H1 (cell line): ENCODE results near the gene TRAPPC12. TPM values are rescaled to one million over a fixed set of nuclear protein-coding genes. Genes with fewer than 3 reads are reported as not detected.

Source experiments
- CTCF ChIA-PET: fragments of 300-600 bp; sonication (Branson Sonifier 250); formaldehyde crosslinking; loops from one replicate; lab custom pipeline; 2021; ENCODE audit not compliant: partially characterized antibody; lab: Charles Lee
- POLR2A ChIA-PET: fragments of 300-600 bp; sonication (Branson Sonifier 250); formaldehyde crosslinking; loops from one replicate; lab custom pipeline; 2021; ENCODE audit warnings: inconsistent platforms; ENCODE audit not compliant: partially characterized antibody; lab: Charles Lee
- DNase-seq, 2 experiments: peaks; one replicate each; pipeline versions ENCODE4 v3.0.0 to v3.0.0-alpha.2; 2010 to 2022; ENCODE audit warnings: low spot score in 2 of 2, low read depth in 1 of 2, mixed read lengths in 1 of 2
- FAIRE-seq: peaks from 2 replicates; lab custom pipeline; 2011; peaks lifted over from hg19 to GRCh38; lab: Jason Lieb, UNC
- H2AFZ ChIP-seq: 2 replicates; pipeline ENCODE4 v1.8.1; 2012; ENCODE audit warnings: low read length, inconsistent platforms
- H2AK5ac ChIP-seq: 2 replicates; pipeline ENCODE4 v1.6.1; 2013; ENCODE audit warnings: low read depth, low read length
- H2BK120ac ChIP-seq: replicated peaks from 2 replicates; pipeline ENCODE3; 2013; ENCODE audit warnings: low read depth, low read length, inconsistent platforms
- H2BK12ac ChIP-seq: 2 replicates; pipeline ENCODE4 v1.6.1; 2013; ENCODE audit warnings: low read depth, low read length
- H2BK15ac ChIP-seq: 2 replicates; pipeline ENCODE4 v1.6.1; 2013; ENCODE audit warnings: low read length
- H2BK20ac ChIP-seq: 2 replicates; pipeline ENCODE4 v1.6.1; 2013; ENCODE audit warnings: low read length
- H2BK5ac ChIP-seq: 2 replicates; pipeline ENCODE4 v1.6.1; 2013; ENCODE audit warnings: low read depth, low read length
- H3K14ac ChIP-seq: 2 replicates; pipeline ENCODE4 v1.6.1; 2013; ENCODE audit warnings: inconsistent platforms; ENCODE audit not compliant: insufficient read length
- H3K18ac ChIP-seq: 2 replicates; pipeline ENCODE4 v1.6.1; 2013; ENCODE audit warnings: low read length; ENCODE audit errors: extremely low read depth
- H3K23ac ChIP-seq: 2 replicates; pipeline ENCODE4 v1.6.1; 2013; ENCODE audit warnings: inconsistent platforms; ENCODE audit not compliant: insufficient read length
- H3K23me2 ChIP-seq: 2 replicates; pipeline ENCODE4 v1.6.1; 2013; ENCODE audit warnings: low read depth, low read length
- H3K27ac ChIP-seq: 2 replicates; pipeline ENCODE4 v1.6.1; 2011; ENCODE audit warnings: low read depth, low read length, inconsistent platforms
- H3K27me3 ChIP-seq, 4 experiments: replicated peaks in 1 of 4; 1 replicate in 1 of 4; 2 replicates in 3 of 4; pipeline versions ENCODE4 v1.6.1 to v1.8.1; 2011 to 2013; ENCODE audit warnings: low read length in 3 of 4, mild to moderate bottlenecking in 3 of 4, inconsistent platforms in 2 of 4, mixed read lengths in 2 of 4, moderate library complexity in 1 of 4; ENCODE audit not compliant: control insufficient read depth in 3 of 4, insufficient read depth in 3 of 4; ENCODE audit errors: extremely low read depth in 1 of 4
- H3K36me3 ChIP-seq, 4 experiments: 2 replicates each; pipeline versions ENCODE4 v1.6.1 to v1.8.1; 2011 to 2013; ENCODE audit warnings: mild to moderate bottlenecking in 4 of 4, low read length in 3 of 4, moderate library complexity in 2 of 4, control low read depth in 1 of 4, inconsistent platforms in 1 of 4; ENCODE audit not compliant: insufficient read depth in 4 of 4, control insufficient read depth in 2 of 4
- H3K4ac ChIP-seq: replicated peaks from 2 replicates; pipeline ENCODE3; 2013; ENCODE audit warnings: low read length, low read depth, mixed read lengths, inconsistent platforms; ENCODE audit not compliant: insufficient read length
- H3K4me1 ChIP-seq, 4 experiments: replicated peaks in 1 of 4; 1 replicate in 1 of 4; 2 replicates in 3 of 4; pipeline versions ENCODE4 v1.6.1 to v1.8.1; 2011 to 2013; ENCODE audit warnings: low read length in 3 of 4, inconsistent platforms in 2 of 4, mixed read lengths in 1 of 4; ENCODE audit not compliant: insufficient read depth in 4 of 4, control insufficient read depth in 3 of 4
- H3K4me2 ChIP-seq, 2 experiments: 2 replicates each; pipeline versions ENCODE4 v1.6.1 to v1.8.1; 2011 to 2013; ENCODE audit warnings: low read depth in 2 of 2, low read length in 2 of 2, control low read depth in 1 of 2, inconsistent platforms in 1 of 2, mild to moderate bottlenecking in 1 of 2; ENCODE audit not compliant: insufficient read depth in 1 of 2
- H3K4me3 ChIP-seq, 4 experiments: fragments of 200-600, 300-600 bp in 1 of 4; sonication (generic), shearing (Covaris generic), sonication (Bioruptor Twin) in 1 of 4; 2 replicates each; pipeline versions ENCODE4 v1.5.1 to v1.8.1; 2011 to 2016; ENCODE audit warnings: low read length in 4 of 4, low read depth in 3 of 4, control low read depth in 2 of 4, inconsistent platforms in 2 of 4, mild to moderate bottlenecking in 2 of 4, mixed read lengths in 1 of 4, moderate library complexity in 1 of 4; ENCODE audit not compliant: insufficient read depth in 2 of 4; ENCODE audit errors: extremely low read depth in 1 of 4
- H3K56ac ChIP-seq: replicated peaks from 2 replicates; pipeline ENCODE3; 2013; ENCODE audit warnings: low read depth, mild to moderate bottlenecking, mixed read lengths, low read length, inconsistent platforms; ENCODE audit not compliant: insufficient read length
- H3K79me1 ChIP-seq: 2 replicates; pipeline ENCODE4 v1.6.1; 2013; ENCODE audit warnings: low read depth, low read length, control low read depth
- H3K79me2 ChIP-seq, 2 experiments: 2 replicates each; pipeline versions ENCODE4 v1.6.1 to v1.8.1; 2012 to 2013; ENCODE audit warnings: low read length in 2 of 2, mild to moderate bottlenecking in 2 of 2, inconsistent platforms in 1 of 2; ENCODE audit not compliant: insufficient read depth in 2 of 2, control insufficient read depth in 1 of 2
- H3K9ac ChIP-seq, 4 experiments: replicated peaks in 1 of 4; 1 replicate in 1 of 4; 2 replicates in 3 of 4; pipeline versions ENCODE4 v1.6.1 to v1.8.1; 2011 to 2013; ENCODE audit warnings: low read depth in 3 of 4, low read length in 3 of 4, control low read depth in 2 of 4, mild to moderate bottlenecking in 2 of 4, moderate library complexity in 2 of 4, inconsistent platforms in 1 of 4; ENCODE audit errors: extremely low read depth in 1 of 4
- H3K9me3 ChIP-seq, 2 experiments: 2 replicates each; pipeline versions ENCODE4 v1.6.1 to v1.8.1; 2012 to 2013; ENCODE audit warnings: mild to moderate bottlenecking in 2 of 2, moderate library complexity in 2 of 2, control low read depth in 1 of 2, inconsistent platforms in 1 of 2, low read depth in 1 of 2, low read length in 1 of 2, mixed read lengths in 1 of 2; ENCODE audit not compliant: insufficient read depth in 2 of 2
- H4K20me1 ChIP-seq, 2 experiments: replicated peaks in 1 of 2; 2 replicates each; pipeline versions ENCODE3 to v1.8.1; 2011 to 2013; ENCODE audit warnings: inconsistent platforms in 2 of 2, low read length in 2 of 2, mild to moderate bottlenecking in 1 of 2; ENCODE audit not compliant: insufficient read depth in 2 of 2, control insufficient read depth in 1 of 2
- H4K5ac ChIP-seq: 2 replicates; pipeline ENCODE4 v1.6.1; 2013; ENCODE audit warnings: low read length, low read depth, mixed read lengths, inconsistent platforms; ENCODE audit not compliant: insufficient read length
- H4K8ac ChIP-seq: 2 replicates; pipeline ENCODE4 v1.8.0; 2013; ENCODE audit warnings: mild to moderate bottlenecking, moderate library complexity, low read length, inconsistent platforms; ENCODE audit not compliant: insufficient read depth; ENCODE audit errors: extremely low read depth
- H4K91ac ChIP-seq: replicated peaks from 2 replicates; pipeline ENCODE3; 2013; ENCODE audit warnings: low read length, mixed read lengths, inconsistent platforms; ENCODE audit not compliant: insufficient read length
- ATF2 ChIP-seq: IDR thresholded peaks from 2 replicates; pipeline ENCODE4 v1.6.1; 2012; ENCODE audit warnings: low read length, inconsistent platforms
- CEBPB ChIP-seq: IDR thresholded peaks from 2 replicates; pipeline ENCODE4 v1.6.1; 2012; ENCODE audit warnings: low read depth, low read length
- EP300 ChIP-seq, 2 experiments: IDR thresholded peaks; 1 replicate in 1 of 2; 2 replicates in 1 of 2; pipeline ENCODE4 v1.6.1; 2011 to 2012; ENCODE audit warnings: low read depth in 2 of 2, low read length in 2 of 2, mild to moderate bottlenecking in 2 of 2, borderline replicate concordance in 1 of 2, inconsistent platforms in 1 of 2, moderate library complexity in 1 of 2
- POU5F1 ChIP-seq: IDR thresholded peaks from 2 replicates; pipeline ENCODE4 v1.6.1; 2011; ENCODE audit warnings: low read depth, mild to moderate bottlenecking, low read length, moderate library complexity
- WGBS, 2 experiments: shearing (Covaris generic) in 1 of 2; methylation state at CpG; one replicate each; pipeline versions ENCODE4 v1.1.6 to v1.1.7; 2013 to 2015; ENCODE audit warnings: low lambda C conversion rate in 2 of 2, mixed read lengths in 2 of 2, inconsistent platforms in 1 of 2, low coverage in 1 of 2, missing lambda C conversion rate in 1 of 2; ENCODE audit not compliant: insufficient replicate concordance in 2 of 2, insufficient coverage in 1 of 2, insufficient read length in 1 of 2; ENCODE audit errors: extremely low coverage in 1 of 2, missing lambda C conversion rate in 1 of 2; 5-methylcytosine and 5-hydroxymethylcytosine counted together
- polyA plus RNA-seq, 7 experiments: library from polyadenylated mRNA; depleted of rRNA in 3 of 7; stranded (reverse) in 5 of 7; unstranded in 2 of 7; fragments of >200 nt in 5 of 7; fragments of 200-250 nt in 2 of 7; gene quantifications; 1 replicate in 5 of 7; 2 replicates in 1 of 7; 4 replicates in 1 of 7; pipeline versions ENCODE4 v1.2.1 to v1.2.3, GENCODE V29; 2011 to 2013; ENCODE audit warnings: missing spikeins in 2 of 7, mixed read lengths in 2 of 7
- total RNA-seq: library from RNA; stranded (reverse); fragmentation: NEBNext Ultra II Directional; extraction: Animal tissue kit (Norgen Biotek cat#: 25700); gene quantifications from 2 replicates; pipeline ENCODE4 v1.2.1, GENCODE V29; 2021

Gene TRAPPC12
- total and polyA plus RNA-seq, 2 of the 8 experiments (the other 6 are each of a cell fraction or from before 2014, with no cell fraction given) = 35.0 to 67.3 TPM

GRCh38 chr2:3492951-3493614, 113.6 kb downstream of the TRAPPC12 start:
- H3K4me2 ChIP-seq = 0 out of 4 replicates have a peak overlapping the region, but pooled peaks of 1 of the 2 experiments have one; percentile 25
- no peak overlapping the region for H2BK120ac ChIP-seq
- H3K9ac ChIP-seq = no peak overlapping the region; a peak in 1 of 7 replicates
- no peak overlapping the region for H2BK12ac ChIP-seq
- H2BK5ac ChIP-seq = no peak overlapping the region
- H3K79me1 ChIP-seq = no peaks in the 10 kb centered on the region
- CTCF ChIA-PET = interaction anchor here (0.7 to 1.9 kb wide), 10 partner anchors 9 to 136 kb away, joined by 3 to 7 read pairs (median 4); no protein-coding TSS in a partner anchor
- no peaks in the 10 kb centered on the region for H3K36me3 ChIP-seq
- peaks cover 0 to 9% (median 7%) of the 10 kb centered on the region in 4 experiments; a peak in 5 of 7 replicates for H3K4me1 ChIP-seq
- H3K27ac ChIP-seq = no peak overlapping the region
- H2BK20ac ChIP-seq = no peak overlapping the region
- no peaks in the 10 kb centered on the region for H3K27me3 ChIP-seq
- DNase-seq = no peak
- H3K56ac ChIP-seq = no peak overlapping the region
- H2AK5ac ChIP-seq = 0 out of 2 replicates have a peak overlapping the region, but pooled peaks have one; percentile 82
- POLR2A ChIA-PET = interaction anchor here (0.8 to 2.0 kb wide), 4 partner anchors 9 to 65 kb away, joined by 3 to 9 read pairs (median 5); partner anchors contain the start of gene RNASEH1
- H3K4ac ChIP-seq = peak overlapping the region; percentile 17
- H3K9me3 ChIP-seq = no peaks in the 10 kb centered on the region
- no peaks in the 10 kb centered on the region for H4K20me1 ChIP-seq
- no peak overlapping the region for H4K5ac ChIP-seq
- H3K23ac ChIP-seq = no peak overlapping the region
- H4K91ac ChIP-seq = no peak overlapping the region
- H3K4me3 ChIP-seq = no peak overlapping the region
- no peak overlapping the region for H3K14ac ChIP-seq
- H3K23me2 ChIP-seq = no peaks in the 10 kb centered on the region
- H4K8ac ChIP-seq = no peak overlapping the region
- H3K79me2 ChIP-seq = no peaks in the 10 kb centered on the region
- peak overlapping the region; percentile 31; the same call in 1 of the 2 replicates for H2BK15ac ChIP-seq
- 88% methylated on average over 27 of the region's 29 CpGs; no CpG with 5 or more reads in 1 of the 2 experiments for WGBS, 2 experiments
- H3K18ac ChIP-seq = no peak overlapping the region
- peak; percentile 84 for TF ChIP-seq CEBPB
- TF ChIP-seq ATF2 = no peak
- no peak for TF ChIP-seq EP300 (IDR thresholded peaks at IDR 0.05; ENCODE audit: borderline replicate concordance in 1 of 2, low read depth in 2 of 2, low read length in 2 of 2)
- no peak for TF ChIP-seq POU5F1
- no peak overlapping the region for H2AFZ ChIP-seq
- no peak for FAIRE-seq
